GM12878 (cell line): ENCODE results near the gene TLR10. TPM values are rescaled to one million over a fixed set of nuclear protein-coding genes. Genes with fewer than 3 reads are reported as not detected.

Experiments
- DPF2 ChIP-seq: fragments of 450-650 bp; IDR thresholded peaks from 2 replicates; pipeline ENCODE4 v1.6.1; 2017; ENCODE audit warnings: mild to moderate bottlenecking
- EGR1 ChIP-seq, 2 experiments: IDR thresholded peaks; 1 replicate in 1 of 2; 2 replicates in 1 of 2; pipeline ENCODE4 v1.6.1; 2011 to 2012; ENCODE audit warnings: low read depth in 2 of 2, low read length in 2 of 2, borderline replicate concordance in 1 of 2, mild to moderate bottlenecking in 1 of 2, moderate library complexity in 1 of 2
- HCFC1 ChIP-seq: fragments of 150-350 bp; IDR thresholded peaks from 2 replicates; pipeline ENCODE4 v1.6.1; 2014; ENCODE audit warnings: low read length
- JUND ChIP-seq: IDR thresholded peaks from 2 replicates; pipeline ENCODE4 v1.6.1; 2012; ENCODE audit warnings: low read depth, mild to moderate bottlenecking, low read length, improper control_type of control experiment, moderate library complexity
- KLF5 ChIP-seq: fragments of 450-650 bp; IDR thresholded peaks from 2 replicates; pipeline ENCODE4 v1.6.1; 2014; ENCODE audit warnings: mild to moderate bottlenecking; ENCODE audit not compliant: partially characterized antibody
- MAX ChIP-seq: IDR thresholded peaks from 2 replicates; pipeline ENCODE4 v1.6.1; 2012; ENCODE audit warnings: low read depth, low read length, improper control_type of control experiment
- PKNOX1 ChIP-seq: fragments of 450-650 bp; IDR thresholded peaks from 2 replicates; pipeline ENCODE4 v1.6.1; 2016; ENCODE audit warnings: mild to moderate bottlenecking
- POLR2A ChIP-seq: IDR thresholded peaks from 2 replicates; pipeline ENCODE4 v1.6.1; 2011; ENCODE audit warnings: low read depth, mild to moderate bottlenecking, low read length
- POU2F2 ChIP-seq: IDR thresholded peaks from 3 replicates; pipeline ENCODE4 v1.6.1; 2011; ENCODE audit warnings: low read depth, mild to moderate bottlenecking, low read length, borderline replicate concordance
- RCOR1 ChIP-seq: conservative IDR thresholded peaks from 2 replicates; pipeline ENCODE4 v1.6.1; 2012; ENCODE audit warnings: low read depth, low read length, improper control_type of control experiment
- RELA ChIP-seq: fragments of 450-650 bp; IDR thresholded peaks from 2 replicates; pipeline ENCODE4 v1.8.0; 2014; ENCODE audit warnings: borderline replicate concordance; ENCODE audit not compliant: partially characterized antibody
- SPI1 ChIP-seq: IDR thresholded peaks from 2 replicates; pipeline ENCODE4 v1.6.1; 2011; ENCODE audit warnings: low read depth, mild to moderate bottlenecking, low read length, moderate library complexity, borderline replicate concordance; ENCODE audit not compliant: insufficient read depth
- SUPT20H ChIP-seq: IDR thresholded peaks from 2 replicates; pipeline ENCODE4 v1.6.1; 2011; ENCODE audit warnings: low read depth, mild to moderate bottlenecking, low read length, moderate library complexity, borderline replicate concordance; ENCODE audit not compliant: control insufficient read depth
- TCF7 ChIP-seq: IDR thresholded peaks from 2 replicates; pipeline ENCODE4 v1.6.1; 2014; ENCODE audit warnings: antibody characterized with exemption, borderline replicate concordance
- ZBTB40 ChIP-seq: fragments of 450-650 bp; IDR thresholded peaks from 2 replicates; pipeline ENCODE4 v1.6.1; 2016; ENCODE audit warnings: mild to moderate bottlenecking, moderate library complexity, borderline replicate concordance
- ZNF217 ChIP-seq: fragments of 450-650 bp; IDR thresholded peaks from 2 replicates; pipeline ENCODE4 v1.6.1; 2017; ENCODE audit warnings: antibody characterized with exemption, mild to moderate bottlenecking
- ZNF274 ChIP-seq: IDR thresholded peaks from one replicate; pipeline ENCODE4 v1.8.0; 2011; ENCODE audit not compliant: insufficient read length, insufficient read depth
- ZNF384 ChIP-seq: IDR thresholded peaks from 2 replicates; pipeline ENCODE4 v1.6.1; 2012; ENCODE audit warnings: low read depth, mild to moderate bottlenecking, low read length, improper control_type of control experiment, borderline replicate concordance
- polyA plus RNA-seq, 11 experiments: library from polyadenylated mRNA; depleted of rRNA in 4 of 11; unstranded in 6 of 11; stranded (reverse) in 5 of 11; fragments of >200 nt; fragmentation: Nextera tagmentation in 4 of 11; fragmentation: Illumina TruSeq in 1 of 11; extraction: Ambion mirVana in 4 of 11; extraction: Trizol in 1 of 11; gene quantifications; 1 replicate in 1 of 11; 2 replicates in 10 of 11; pipeline versions ENCODE4 v1.2.1 to v1.2.3, GENCODE V29; 2011 to 2016; ENCODE audit warnings: inconsistent platforms in 2 of 11, missing spikeins in 2 of 11, low read depth in 1 of 11
- total RNA-seq, 4 experiments: library from RNA; depleted of rRNA in 3 of 4; stranded (reverse); fragments of >200 nt in 3 of 4; fragmentation: Illumina TruSeq in 1 of 4; extraction: Trizol in 1 of 4; gene quantifications; 2 replicates each; pipeline versions ENCODE4 v1.2.1 to v1.2.3, GENCODE V29; 2013 to 2021
- TF ChIP-seq, protein P1 (sequence below): fragments of 450-650 bp; IDR thresholded peaks from 2 replicates; pipeline ENCODE4 v1.6.1; 2017; ENCODE audit warnings: borderline replicate concordance
- TF ChIP-seq, protein P2 (sequence below): fragments of 450-650 bp; IDR thresholded peaks from 2 replicates; pipeline ENCODE4 v1.6.1; 2017; ENCODE audit warnings: antibody characterized with exemption, mild to moderate bottlenecking, moderate library complexity

TLR10 gene
- total and polyA plus RNA-seq, 10 of the 15 experiments (the other 5 are each of a cell fraction or from before 2014, with no cell fraction given): 31.5 to 149 (median 64.9) TPM

GRCh38 chr4:38785901-38786402 lies 3.2 kb upstream of the TLR10 start (continued):
- TF ChIP-seq EGR1 (IDR thresholded peaks at IDR 0.05; ENCODE audit: borderline replicate concordance in 1 of 2, low read depth in 2 of 2, low read length in 2 of 2): no peak
- no peak for TF ChIP-seq ZNF274
- TF ChIP-seq SPI1: peak; percentile 86
- TF ChIP-seq MAX: no peak
- no peak for TF ChIP-seq ZNF384
- no peak for TF ChIP-seq KLF5
- TF ChIP-seq HCFC1: no peak
- TF ChIP-seq, protein P1, sequence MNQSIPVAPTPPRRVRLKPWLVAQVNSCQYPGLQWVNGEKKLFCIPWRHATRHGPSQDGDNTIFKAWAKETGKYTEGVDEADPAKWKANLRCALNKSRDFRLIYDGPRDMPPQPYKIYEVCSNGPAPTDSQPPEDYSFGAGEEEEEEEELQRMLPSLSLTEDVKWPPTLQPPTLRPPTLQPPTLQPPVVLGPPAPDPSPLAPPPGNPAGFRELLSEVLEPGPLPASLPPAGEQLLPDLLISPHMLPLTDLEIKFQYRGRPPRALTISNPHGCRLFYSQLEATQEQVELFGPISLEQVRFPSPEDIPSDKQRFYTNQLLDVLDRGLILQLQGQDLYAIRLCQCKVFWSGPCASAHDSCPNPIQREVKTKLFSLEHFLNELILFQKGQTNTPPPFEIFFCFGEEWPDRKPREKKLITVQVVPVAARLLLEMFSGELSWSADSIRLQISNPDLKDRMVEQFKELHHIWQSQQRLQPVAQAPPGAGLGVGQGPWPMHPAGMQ: no peak
- TF ChIP-seq, protein P2, sequence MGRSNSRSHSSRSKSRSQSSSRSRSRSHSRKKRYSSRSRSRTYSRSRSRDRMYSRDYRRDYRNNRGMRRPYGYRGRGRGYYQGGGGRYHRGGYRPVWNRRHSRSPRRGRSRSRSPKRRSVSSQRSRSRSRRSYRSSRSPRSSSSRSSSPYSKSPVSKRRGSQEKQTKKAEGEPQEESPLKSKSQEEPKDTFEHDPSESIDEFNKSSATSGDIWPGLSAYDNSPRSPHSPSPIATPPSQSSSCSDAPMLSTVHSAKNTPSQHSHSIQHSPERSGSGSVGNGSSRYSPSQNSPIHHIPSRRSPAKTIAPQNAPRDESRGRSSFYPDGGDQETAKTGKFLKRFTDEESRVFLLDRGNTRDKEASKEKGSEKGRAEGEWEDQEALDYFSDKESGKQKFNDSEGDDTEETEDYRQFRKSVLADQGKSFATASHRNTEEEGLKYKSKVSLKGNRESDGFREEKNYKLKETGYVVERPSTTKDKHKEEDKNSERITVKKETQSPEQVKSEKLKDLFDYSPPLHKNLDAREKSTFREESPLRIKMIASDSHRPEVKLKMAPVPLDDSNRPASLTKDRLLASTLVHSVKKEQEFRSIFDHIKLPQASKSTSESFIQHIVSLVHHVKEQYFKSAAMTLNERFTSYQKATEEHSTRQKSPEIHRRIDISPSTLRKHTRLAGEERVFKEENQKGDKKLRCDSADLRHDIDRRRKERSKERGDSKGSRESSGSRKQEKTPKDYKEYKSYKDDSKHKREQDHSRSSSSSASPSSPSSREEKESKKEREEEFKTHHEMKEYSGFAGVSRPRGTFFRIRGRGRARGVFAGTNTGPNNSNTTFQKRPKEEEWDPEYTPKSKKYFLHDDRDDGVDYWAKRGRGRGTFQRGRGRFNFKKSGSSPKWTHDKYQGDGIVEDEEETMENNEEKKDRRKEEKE: no peak
- TF ChIP-seq POU2F2: 0 out of 3 replicates have a peak, but pooled peaks have one; percentile 17
- no peak for TF ChIP-seq JUND
- TF ChIP-seq RCOR1: no peak
- TF ChIP-seq DPF2: no peak
- TF ChIP-seq SUPT20H: no peak
- no peak for TF ChIP-seq ZBTB40
- TF ChIP-seq POLR2A: peak; percentile 44; the same call in 1 of the 2 replicates
- no peak for TF ChIP-seq ZNF217
- no peak for TF ChIP-seq RELA
- TF ChIP-seq TCF7: no peak
- TF ChIP-seq PKNOX1: no peak
